GF-D8 (cell line): Measurements from ENCODE around the gene HOMER3.
A peak's percentile ranks its signal among the peaks of the same experiment; 100 is the strongest.

Source experiments
- DNase-seq: peaks from one replicate; lab custom pipeline; 2025; lab: John Stamatoyannopoulos, UW

The HOMER3 gene

DNA sequence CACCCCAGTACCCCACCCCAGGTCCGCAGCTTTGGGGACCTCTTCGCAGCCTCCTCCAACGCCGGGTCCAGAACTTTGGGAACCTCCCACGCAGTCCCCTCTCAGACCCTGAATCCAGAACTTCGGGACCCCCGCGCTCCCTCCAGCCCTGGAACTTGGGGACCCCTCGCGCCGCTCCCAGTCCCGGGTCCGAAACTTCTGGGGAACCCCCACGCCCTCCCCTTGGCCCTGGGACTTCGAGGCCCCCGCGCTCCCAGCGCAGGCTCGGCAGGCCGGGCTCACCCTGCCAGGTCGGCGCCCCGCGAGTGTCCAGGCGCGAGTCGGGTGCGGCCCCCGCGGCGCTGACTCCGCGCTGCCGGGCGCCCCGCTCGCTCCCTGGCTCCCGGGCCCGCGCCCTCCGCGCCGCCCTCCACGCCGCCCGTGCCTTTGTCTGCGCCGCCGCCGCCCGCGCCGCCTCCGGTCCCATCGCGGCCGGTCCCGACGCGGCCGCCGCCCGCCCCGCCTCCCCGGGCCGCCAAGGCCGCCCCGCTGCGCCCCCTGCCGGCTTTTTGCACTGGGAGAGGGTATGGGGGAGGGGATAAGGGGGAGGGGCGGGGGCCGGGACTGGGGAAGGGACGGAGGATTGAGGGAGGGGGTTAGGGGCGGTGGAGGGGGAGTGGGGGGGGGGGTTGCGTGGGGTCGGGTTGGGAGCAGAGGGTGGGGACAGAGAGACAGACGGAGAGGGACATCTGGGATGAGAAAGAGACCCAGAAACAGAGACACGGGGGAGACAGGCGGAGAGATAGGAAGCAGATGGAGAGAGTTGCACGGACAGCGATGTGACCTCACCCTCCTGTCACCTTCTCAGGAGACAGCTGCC is at the start of gene HOMER3:
Gene HOMER3 (minus strand): TSS at position 449 of the 859 bp plus-strand sequence. CDS start 2,235 bp downstream, outside the sequence.
- peak; percentile 12 for DNase-seq

DNA sequence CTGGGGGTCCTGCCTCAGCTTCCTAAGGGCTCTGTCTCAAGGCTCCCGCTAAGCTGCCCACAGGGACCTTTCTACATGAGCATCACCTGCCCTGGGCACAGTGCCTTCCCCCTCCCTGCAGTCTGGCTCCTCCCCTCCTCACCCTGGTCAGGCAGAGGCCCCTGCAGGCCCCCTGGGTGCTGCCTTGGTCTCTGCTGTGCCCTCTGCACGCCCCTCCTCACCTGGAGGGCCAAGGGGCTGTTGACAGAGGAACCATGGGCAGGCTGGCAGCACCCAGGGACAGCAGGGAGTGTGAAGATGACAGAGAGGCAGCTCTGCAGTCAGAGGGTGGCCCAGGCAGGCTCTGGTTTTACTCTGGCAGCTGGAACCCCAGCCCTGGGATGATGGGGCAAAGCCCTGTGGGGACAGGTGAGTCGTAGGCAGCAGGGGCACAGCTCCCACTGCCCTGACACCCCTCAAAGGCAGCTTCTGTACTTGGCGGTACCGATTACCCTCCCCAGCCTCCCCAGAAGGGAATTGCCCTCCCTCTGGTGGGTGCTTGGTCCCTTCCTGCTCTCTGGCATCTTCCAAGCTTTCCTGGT is 49.2 kb upstream of the HOMER3 start:
- no peak for DNase-seq

DNA sequence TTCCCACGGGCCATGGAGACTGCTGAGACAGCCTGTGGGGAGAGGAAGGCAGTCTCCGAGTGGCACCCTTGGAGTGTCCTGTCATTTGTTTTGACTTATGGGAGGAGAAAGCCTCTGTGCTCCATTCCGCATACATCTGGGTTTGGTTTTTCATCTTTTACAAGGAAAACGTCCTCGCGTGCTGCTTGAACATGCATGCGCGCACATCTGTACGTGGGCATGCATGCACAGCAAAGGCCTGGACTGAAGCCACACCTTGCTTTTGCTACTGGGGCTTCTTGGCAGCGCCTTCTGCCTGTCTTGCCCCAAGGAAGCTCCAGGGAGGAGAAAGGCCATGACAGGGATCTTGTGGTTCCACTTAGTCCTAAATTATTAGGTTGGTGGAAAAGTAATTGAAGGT is 48.3 kb upstream of the HOMER3 start:
- no peak for DNase-seq

DNA sequence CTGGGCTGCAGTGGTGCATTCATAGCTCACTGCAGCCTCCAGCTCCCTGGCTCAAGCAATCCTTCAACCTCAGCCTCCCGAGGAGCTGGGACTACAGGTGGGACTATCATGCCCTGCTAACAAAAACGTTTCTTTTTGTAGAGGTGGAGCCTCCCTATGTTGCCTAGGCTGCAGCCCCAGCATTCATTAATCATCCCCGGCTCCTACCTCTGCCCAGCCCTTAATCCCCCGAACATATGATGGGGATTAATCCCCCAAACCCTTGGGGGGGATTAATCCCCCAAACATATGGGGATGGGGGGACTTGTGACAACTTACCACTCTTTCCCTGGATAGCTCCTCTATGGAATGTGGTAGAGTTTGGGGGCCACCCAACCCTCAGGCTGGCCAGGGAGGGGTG is 46.4 kb upstream of the HOMER3 start:
- no peak for DNase-seq

DNA sequence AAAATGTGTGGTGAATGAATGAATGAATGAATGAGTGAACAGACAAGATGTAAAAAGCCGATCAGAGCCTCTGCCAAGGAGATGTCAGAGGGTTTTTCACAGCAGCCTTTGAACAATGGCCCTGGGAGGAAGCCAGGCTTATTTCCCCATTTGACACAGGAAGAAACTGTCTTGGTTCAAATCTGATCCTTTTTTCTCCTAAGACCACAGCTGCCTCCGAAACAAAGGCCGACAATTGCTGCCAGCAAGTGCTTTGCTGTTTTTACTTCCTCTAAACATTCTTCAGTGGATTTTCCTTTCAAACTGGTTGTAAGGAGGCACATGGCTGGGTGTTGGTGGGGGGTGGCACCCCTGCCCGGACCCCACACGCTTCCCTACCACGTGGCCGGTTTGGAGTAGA is 44.2 kb upstream of the HOMER3 start:
- peak; percentile 94 for DNase-seq

DNA sequence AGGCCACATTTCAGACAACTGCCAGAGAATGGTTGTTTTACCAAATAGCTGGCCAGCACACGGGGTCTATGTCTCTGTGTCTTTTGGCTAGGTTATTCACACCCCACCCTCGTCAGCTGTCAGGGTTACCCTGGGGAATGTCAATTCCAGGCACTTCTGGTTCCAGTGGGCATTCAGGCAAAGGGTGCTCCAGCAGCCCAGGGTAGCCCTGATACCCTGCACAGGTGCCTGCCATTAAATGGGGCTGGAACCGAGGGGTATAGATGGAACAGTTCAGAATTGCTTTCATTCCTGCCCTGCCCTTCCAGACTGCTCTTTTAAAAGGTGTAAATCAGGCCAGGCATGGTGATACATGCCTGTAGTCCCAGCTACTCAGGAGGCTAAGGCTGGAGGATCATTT is 43.2 kb upstream of the HOMER3 start:
- DNase-seq, result no peak

DNA sequence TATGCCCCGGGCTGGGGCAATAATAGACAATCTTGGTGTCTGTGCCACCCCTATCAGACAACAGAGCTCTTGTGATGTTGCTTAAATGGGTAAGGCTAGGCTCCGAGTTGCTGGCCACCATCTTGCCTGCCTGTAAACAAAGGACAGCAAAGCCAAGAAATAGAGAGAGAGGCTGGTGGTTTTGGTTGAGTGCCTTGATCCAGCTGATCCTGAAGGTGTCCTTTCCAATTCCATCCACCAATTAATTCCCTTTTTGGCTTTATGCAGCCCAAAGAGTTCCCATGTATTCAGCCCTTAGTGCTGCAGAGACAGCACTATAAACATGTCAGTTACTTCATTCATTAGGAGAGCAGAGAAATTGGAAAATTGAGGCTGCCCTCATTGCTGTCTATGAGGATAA is 41.7 kb upstream of the HOMER3 start:
- no peak for DNase-seq

DNA sequence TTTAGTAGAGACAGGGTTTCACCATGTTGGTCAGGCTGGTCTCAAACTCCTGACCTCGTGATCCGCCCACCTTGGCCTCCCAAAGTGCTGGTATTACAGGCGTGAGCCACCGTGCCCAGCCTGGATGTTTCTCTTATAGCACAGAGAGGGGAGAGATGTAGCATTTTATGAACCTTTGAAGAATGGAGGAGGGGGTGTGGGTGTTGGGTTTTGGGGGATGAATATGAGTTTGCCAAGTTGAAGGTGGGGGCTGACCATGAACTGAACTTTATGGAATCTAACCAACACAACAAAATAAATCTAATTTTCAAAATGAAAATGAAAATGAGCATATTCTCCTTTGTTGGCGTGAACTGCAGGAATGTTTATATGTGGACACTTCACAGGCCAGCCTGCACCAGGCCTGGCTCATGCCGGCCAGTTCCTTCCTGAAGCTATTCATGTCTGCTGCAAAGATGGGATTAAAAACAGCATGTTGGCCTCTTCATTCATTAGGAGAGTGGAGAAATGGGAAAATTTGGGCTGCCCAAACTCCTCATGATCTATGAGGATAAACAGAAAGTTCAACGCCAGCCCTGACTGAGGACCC is 39.5 kb upstream of the HOMER3 start:
- no peak for DNase-seq

DNA sequence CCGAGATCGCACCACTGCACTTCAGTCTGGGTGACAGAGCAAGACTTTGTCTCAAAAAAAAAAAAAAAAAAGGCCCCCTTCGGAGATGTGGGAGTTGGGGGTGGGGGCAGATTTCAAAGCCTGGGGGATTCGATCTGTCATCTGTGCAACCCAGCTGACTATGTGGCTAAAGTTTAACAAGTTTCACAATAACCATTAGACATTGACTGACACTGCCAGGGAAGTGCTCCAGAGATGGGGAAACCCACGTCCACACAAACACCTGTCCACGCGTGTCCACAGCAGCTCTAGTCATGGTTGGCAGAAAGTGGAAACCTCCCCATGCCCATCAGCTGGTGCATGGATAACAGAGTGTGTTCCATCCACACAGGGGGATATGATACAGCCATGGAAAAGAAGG is 37.6 kb upstream of the HOMER3 start:
- DNase-seq, result no peak

DNA sequence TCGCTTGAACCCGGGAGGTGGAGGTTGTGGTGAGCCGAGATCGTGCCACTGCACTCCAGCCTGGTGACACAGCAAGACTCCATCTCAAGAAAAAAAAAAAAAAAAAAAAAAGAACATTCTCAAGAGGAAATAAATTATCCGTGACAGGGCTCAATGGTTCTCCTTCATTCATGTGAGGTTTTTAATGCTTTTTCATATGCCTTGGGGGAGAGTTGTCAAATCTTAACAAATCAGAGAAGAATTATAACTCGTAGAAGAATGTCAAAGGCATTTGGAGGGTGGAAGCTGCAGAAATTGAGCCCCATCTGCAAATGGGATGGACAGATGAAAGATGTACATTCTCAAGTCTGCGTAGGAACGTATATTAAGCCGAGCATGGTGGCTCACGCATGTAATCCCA is 34.9 kb upstream of the HOMER3 start:
- DNase-seq, result no peak

DNA sequence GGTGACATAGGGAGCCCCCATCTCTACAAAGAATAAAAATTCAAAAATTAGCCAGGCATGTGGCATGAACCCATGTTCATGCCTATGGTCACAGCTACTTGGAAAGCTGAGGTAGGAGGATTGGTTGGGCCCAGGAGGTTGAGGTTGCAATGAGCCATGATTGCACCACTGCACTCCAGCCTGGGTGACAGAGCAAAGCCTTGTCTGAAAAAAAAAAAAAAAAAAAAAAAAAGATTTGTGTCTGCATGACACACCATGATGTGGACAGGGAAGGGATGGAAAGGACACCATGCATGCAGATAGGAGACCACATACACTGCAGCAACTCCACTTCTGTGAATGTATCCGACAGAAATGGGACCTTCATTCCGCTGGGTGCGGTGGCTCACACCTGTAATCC is 34.0 kb upstream of the HOMER3 start:
- peak; percentile 18 for DNase-seq

DNA sequence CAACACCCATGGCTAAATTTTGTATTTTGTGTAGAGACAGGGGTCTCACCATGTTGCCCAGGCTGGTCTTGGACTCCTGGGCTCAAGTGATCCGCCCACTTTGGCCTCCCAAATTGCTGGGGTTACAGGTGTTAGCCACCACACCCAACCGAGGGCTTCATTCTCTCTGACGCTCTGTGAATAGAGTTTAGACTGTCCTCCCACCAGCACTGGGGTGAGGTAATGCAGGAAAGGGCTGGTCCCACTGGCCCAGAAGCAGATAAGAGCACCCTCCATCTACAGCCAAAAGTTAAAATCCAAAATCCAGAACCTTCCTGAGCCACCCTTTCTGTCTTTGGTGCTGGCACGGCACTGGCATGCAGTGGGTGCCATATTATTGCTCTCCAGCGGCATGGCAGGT is 31.8 kb upstream of the HOMER3 start:
- peak; percentile 66 for DNase-seq

DNA sequence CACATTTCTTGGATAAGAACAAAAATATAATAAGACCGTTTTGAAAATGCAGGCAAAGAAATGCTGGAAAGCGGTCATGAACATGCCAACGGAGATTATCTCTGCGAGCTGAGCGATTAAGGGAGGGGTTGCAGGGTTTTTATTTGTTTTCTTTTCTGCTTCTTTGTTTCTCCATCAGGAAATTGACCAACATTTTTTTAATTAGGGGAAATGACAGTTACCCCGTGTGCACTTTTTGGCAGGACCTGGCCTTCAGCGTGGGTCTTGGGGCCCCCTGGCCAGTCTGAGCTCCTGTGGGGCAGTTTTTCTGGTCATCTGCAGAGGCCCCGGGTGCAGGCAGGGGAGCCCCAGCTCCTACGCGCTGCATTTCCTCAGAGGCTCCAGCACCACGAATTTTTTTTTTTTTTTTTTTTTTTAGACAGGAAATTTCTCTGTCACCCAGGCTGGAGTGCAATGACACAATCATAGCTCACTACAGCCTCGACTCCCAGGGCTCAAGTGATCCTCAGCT is 31.3 kb upstream of the HOMER3 start:
- DNase-seq, result peak; percentile 100

DNA sequence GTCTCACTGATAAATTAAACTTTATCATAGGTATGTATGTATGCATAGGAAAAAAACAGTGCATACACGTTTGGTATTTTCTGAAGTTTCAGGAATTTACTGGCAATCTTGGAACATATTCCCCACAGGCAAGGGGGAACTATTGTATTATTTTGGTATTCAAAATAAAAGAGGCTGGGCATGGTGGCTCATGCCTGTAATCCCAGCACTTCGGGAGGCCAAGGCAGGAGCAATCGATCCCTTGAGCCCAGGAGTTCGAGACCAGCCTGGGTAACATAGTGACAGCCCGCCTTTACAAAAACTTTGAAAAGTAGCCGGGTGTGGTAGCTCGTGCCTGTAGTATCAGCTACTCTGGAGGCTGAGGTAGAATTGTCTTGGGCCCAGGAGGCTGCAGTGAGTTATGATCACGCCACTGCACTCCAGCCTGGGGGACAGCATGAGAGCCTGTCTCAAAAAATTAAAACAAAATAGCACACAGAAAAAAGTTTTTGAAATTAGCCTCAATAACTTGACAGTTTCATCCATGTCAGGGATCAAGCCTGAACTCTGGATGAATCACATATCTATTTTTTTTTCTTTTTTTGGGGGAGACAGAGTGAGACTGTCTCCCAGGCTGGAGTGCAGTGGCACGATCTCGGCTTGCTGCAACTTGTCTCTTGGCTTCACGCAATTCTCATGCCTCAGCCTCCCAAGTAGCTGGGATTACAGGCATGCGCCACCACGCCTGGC is 29.1 kb upstream of the HOMER3 start:
- DNase-seq, result no peak

DNA sequence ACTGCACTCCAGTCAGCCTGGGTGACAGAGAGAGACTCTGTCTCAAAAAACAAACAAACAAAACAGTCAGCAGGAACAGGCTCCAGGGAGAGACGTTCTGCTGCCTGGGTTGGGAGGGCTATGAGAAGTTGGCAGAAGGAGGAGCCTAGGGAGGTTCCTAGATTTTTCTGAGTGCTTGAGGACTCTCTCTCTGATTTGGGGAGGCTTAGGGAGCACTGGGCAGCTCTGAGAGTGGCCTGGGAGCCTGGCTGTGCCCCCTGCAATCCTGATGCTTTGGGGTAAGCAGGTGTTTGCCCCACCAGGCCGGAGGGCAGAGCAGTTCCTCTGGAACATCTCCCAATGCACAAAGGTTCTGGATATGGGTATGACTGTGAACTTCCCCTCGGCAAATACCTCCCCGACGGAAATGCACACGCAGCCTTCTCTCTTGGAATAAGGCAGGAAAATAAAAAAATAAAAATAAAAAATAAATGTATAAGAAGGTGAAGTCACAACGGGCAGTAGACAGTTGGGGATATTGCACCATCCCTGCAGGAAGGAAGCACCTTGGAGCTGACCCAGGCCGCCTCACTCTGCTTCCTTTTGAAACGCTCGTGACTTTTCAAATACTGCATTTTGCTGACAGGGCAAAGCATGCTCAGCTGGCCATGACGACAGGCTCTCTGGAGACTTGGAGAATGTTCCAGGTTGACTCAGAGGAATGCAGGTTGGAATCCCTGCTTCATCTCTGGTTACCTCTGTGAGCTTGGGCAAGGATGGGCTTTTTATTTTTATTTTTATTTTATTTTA is 26.5 kb upstream of the HOMER3 start:
- peak; percentile 88 for DNase-seq

DNA sequence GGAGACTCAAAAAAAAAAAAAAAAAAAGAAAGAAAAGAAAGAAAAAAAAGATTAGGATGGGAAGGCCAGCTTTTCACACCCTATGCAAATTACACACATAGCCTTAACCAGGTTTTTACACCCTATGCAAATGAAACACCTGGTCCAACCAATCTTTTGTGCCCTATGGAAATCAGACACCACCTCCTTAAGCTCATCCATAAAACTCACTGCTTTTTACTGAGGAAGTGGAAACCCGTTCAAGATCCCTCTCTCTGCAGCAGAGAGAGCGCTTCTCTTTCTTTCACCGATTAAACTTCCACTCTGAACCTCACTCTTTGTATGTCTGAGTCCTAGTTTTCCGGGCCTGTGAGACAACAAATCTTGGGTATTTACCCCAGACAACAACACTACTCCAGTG is 25.3 kb upstream of the HOMER3 start:
- DNase-seq, result no peak

DNA sequence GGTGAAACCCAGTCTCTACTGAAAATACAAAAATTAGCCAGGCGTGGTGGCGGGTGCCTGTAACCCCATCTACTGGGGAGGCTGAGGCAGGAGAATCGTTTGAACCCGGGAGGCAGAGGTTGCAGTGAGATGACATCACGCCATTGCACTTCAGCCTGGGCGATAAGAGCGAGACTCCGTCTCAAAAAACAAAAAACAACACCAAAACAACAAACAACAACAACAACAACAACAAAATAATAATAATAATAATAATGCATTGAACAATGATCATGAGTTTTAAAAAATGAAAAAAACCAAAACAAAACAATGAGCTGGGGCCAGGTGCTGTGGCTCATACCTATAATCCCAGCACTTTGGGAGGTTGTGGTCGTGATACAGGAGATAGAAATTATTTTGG is 23.1 kb upstream of the HOMER3 start:
- DNase-seq, result no peak

DNA sequence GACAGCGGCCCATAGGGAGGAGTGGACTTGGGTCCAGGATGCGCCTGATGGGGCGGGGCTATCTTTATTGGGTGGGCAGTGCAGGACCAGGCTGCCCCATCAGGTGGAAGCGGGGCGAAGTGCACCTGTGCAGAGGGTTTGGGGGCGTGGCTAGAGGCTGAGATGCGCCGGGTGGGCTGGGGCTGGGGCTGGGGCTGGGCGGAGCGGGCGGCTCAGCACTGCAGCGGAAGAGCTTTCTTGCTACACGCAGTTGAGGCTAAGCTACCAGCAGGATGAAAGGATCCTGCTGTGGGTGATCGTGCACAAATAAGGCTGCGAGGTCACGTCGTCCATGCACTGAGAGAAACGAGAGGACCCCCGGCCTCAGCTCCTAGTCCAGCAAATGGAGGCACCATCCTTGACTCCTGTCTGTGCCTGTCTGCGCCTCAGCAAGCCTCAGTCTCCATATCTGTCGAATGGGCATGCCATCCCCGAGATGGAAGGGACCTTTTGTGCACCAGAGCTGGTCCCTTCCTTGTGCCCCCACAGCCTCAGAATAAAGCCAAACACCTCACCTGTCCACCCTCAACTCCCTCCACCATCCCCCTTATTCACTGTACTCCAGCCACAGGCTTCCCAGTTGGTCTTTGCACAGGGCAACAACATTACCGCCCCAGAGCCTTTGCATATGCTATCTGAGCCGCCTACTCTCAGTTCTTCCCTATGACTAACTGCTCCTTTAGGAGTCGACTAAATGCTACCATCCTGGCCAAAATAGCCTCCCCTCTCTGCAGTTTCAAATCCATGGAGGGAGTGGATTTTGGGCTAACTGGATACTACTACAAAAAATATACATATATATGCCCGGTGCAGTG is 21.0 kb upstream of the HOMER3 start:
- DNase-seq, result no peak

DNA sequence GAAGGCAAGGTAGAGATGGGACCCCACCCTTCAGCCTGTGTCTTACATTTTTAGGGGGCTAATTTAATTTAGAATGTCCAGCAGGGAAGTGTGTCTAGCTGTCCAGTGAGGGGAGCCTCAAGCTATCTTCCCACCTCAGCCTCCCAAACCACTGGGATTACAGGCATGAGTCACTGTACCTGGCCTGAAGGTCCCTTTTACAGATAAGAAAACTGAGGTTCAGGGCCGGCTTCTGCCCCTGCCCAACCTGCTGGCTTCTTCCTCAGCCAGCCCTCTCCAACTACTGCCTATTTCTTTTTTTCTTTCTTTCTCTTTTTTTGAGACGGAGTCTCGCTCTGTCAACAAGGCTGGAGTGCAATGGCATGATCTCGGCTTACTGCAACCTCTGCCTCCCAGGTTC is 19.4 kb upstream of the HOMER3 start:
- no peak for DNase-seq

DNA sequence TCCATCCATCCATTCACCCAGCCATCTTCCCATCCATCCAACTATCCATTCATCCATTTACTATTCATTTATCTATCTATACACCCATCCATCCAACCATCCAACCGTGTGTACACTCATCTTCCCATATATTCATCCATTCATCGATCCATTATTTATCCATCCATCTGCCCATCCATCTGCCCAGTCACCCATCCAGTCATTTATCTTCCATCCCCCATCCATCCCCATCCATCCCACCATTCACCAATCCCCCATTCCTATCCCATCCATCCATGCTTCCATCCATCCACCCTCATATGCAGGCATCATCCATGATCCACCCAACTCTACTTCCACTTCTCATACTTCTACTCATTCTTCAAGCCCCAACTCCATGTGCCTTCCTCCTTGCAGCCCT is 14.0 kb upstream of the HOMER3 start:
- no peak for DNase-seq

DNA sequence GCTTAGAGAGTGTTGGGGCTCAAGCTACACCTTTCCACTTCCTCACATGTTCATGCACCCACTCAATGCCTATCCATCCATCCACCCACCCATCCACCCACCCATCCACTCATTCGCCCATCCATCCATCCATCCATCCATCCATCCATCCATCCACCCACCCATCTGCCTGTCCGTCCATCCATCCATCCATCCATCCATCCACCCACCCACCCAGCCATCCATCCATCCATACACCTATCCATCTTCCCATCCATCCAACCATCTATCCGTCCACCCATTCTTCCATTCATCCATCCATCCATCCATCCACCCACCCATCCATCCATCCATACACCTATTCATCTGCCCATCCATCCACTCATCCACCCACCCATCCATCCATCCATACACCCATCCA is 13.1 kb upstream of the HOMER3 start:
- DNase-seq, result no peak
